GM18861 (cell line): ENCODE results near the gene TRAF3.
"Not testable (repeated sequence)": the region's sequence is repeated elsewhere in the genome, so short reads cannot be mapped to it uniquely, and the experiment has no call there.

ENCODE experiments used
- ATAC-seq: cut with Tn5 transposase; IDR thresholded peaks from one replicate; pipeline ENCODE4 v1.9.1; 2021; ENCODE audit not compliant: unreplicated experiment

TRAF3 gene

GRCh38 chr14:102883554-102883953, 106.3 kb downstream of the TRAF3 start:
- no peak for ATAC-seq

DNA sequence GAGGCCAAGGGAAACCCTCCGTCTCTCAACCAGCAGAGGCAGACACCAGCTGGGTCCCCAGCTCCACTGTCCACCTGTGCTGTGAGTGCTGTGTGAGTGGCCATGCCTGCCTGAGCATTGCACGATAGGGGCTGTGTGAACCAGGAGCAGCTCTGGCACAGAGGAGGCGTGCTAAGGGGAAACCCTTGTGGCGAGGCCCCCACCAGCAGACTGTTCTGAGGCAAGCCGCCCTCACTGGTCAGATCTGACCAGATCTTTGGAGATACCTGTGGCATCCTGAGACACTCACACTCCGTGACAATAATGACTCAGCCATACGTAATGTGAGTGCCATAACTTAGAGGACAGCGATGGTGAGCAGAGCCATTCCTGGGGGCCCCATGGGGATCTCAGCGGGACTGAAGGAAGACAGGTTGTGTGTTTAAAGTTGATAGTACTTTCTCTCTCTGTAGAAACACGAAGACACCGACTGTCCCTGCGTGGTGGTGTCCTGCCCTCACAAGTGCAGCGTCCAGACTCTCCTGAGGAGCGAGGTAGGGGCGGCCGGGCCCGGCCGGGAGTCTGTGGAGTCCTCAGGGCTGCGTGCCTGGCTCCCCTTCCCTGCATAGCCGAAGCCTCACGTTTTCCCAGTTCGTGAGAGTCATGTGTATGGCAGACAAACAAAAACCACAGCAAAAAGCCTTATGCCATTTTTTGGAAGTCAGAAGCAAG, 108.6 kb downstream of the TRAF3 start:
- no peak for ATAC-seq

DNA sequence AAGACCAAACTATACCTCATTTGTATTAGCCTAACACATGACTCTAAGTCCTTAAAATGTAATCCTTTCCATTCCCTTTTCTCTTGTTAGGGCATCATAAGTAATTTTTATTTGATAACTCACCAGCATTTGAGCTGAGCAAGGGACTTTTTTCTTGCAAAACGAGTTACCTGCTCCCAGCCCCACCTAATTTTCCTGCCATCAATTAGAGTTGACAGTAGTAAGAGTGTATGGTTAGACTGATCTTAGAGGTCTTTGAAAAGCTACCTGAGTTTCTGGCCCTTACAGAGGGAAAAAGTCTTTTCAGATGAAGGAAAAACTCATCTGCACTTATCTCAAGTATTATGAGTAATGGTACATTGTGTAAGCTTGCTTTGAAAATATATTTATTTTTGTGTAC, 111.5 kb downstream of the TRAF3 start:
- ATAC-seq = no peak

GRCh38 chr14:102889615-102890014, 112.4 kb downstream of the TRAF3 start:
- no peak for ATAC-seq

GRCh38 chr14:102891111-102891510, 113.9 kb downstream of the TRAF3 start:
- no peak for ATAC-seq

DNA sequence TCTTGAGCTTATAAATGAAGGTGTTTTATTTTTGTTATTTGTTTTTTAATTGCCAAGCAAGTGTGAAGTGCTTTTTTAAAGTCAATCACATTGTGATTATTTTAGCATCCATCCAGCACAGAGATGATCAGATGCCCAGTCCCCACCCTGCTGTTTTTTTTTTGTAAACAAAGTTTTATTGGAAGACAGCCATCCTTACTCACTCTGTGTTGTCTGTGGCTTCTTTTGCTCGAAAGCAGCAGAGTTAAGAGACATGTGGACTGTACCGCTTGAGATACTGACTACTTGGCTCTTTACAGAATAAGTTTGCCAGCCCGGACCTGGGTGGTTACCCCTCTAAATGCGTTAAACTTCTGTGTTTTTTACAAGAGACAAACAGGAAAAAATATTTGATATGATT, 114.3 kb downstream of the TRAF3 start:
- no peak for ATAC-seq

DNA sequence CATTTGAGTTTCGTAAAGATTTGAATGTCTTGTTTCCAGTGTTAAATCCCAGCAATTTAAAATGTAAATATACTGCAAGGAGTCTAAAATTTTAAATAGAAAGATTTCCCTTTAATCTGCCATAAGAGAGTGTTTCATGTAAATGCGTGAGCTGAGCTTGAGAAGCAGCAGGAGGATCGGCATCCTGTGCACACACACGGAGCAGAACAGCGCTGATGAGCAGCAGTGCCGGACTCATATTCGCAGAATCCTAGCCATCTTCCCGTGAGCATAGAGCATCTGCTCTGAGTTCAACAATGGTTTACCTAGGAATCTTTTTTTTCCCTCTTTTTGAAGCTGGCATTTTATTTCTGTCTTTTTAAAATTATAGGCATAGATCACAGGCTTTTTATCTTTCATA, 115.4 kb downstream of the TRAF3 start:
- ATAC-seq = no peak

DNA sequence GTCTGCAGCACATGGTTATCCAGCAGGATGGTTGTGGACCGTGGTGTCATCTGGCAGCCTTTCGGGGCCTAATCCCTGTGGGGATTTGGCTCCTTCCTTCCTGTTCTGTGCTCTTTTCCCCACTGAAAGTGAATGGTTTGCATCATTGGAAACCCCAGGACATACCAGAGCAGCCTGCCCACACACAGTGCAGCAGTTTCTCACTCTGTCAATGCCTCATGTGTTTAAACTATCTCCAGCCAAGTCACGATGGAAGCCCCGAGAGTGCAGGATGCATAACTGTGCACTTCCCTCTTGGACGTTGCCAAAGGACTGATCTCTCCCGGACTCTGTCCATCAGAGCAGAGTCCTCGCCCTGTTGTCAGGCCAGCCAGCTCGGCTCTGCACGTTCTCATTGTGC, 116.2 kb downstream of the TRAF3 start:
- no peak for ATAC-seq

DNA sequence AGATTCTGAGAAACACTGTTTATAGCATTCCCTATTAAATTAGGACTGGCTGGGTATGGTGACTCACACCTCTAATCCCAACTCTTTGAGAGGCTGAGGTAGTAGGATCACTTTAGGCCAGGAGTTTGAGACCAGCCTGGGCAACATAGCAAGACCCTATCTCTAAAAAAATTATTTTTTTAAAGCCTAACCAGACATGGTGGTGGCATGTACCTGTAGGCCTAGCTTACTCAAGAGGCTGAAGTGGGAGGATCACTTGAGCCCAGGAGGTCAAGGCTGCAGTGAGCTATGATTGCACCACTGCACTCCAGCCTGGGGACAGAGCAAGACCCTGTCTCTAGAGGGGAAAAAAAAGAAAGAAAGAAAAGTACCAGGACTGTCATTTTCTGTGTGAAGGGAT, 119.5 kb downstream of the TRAF3 start:
- ATAC-seq = not testable (repeated sequence)

- ATAC-seq = no peak
These were observed 120.2 kb downstream of the TRAF3 start for GRCh38 chr14:102897299-102898027.

- no peak for ATAC-seq
These were observed 121.0 kb downstream of the TRAF3 start for GRCh38 chr14:102898298-102898697.

- no peak for ATAC-seq
These were observed 121.7 kb downstream of the TRAF3 start for GRCh38 chr14:102898776-102899515.

- no peak for ATAC-seq
These were observed 122.3 kb downstream of the TRAF3 start for GRCh38 chr14:102899516-102899900.

GRCh38 chr14:102900631-102901571, 123.7 kb downstream of the TRAF3 start:
- ATAC-seq = peak; percentile 51

DNA sequence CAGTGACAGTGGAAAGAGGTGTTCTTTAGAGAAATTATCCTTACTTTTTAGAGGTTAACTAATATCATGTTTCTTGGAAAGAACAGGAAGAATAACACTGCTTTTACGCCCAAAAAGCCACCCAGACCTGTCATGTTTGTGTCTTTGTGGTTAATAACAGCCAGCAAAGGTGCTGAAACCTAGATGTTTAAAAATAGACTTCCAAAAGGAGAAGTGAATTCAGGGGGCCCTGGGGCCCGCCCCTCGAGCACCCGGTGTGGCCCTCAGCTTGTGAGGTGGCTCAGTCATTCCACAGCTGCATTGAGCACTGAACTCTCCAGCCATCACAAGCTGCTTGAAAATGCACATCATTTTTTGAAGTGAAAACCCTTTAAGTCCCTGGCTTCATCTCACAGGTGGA, 124.4 kb downstream of the TRAF3 start:
- peak; percentile 56 for ATAC-seq

GRCh38 chr14:102902086-102902485, 124.8 kb downstream of the TRAF3 start:
- ATAC-seq = no peak

DNA sequence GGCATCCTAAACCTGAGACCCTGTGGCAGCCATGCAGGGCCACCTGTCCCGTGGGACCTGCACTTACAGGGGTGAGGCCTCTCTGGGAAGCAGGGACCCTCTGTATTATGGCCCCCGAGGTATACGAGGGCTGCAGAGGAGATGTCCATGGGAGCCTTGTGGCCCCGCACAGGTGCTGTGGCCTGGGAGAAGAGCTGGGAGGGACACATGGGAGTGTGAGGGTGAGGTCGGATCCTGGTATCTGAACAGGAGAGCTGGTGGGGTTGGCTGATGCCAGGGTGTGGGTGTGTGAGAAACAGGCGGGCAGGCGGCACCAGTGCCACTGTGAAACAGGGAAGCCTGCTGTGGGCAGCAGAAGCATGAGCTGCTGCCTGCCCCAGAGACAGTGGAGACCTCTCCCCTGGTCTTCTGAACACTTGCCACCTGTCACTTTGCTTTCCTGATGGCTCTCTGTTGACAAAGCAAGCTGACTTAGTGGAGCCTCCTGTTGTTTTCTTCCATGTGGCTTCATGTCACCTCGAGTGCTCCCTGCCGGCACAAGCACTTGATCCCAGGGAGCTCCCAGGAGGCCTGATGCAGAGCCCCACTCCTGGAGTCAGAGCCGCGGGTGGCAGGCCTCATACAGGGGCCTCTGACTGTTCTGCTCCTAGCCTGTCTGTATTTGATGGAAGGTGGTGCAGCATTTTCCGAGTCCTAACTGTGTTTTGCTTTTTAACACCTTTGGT, 125.4 kb downstream of the TRAF3 start:
- ATAC-seq = no peak

DNA sequence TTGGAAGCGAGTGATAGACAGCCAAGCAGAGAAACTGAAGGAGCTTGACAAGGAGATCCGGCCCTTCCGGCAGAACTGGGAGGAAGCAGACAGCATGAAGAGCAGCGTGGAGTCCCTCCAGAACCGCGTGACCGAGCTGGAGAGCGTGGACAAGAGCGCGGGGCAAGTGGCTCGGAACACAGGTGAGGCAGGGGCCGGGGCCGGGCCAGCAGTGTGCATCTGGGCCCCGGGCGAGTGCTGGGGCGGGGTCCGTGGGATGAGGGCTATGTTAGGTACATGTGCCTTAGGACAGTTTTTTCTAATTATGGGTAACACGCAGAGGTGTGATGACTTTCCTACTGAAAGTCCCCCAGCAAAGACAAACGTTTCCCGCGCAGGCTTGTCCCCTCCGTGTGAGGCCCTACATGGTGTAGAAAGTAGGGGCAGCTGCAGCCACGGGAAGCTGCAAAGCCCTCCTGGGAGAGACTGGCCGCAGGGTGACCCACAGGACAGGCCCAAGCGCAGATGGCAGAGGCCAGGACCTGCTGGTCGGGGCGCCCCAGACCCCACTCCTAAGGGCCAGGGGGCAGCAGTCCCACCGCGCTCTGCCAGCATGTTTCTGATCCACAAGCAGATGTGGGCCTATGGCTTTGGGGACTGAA, 126.1 kb downstream of the TRAF3 start:
- ATAC-seq = no peak

DNA sequence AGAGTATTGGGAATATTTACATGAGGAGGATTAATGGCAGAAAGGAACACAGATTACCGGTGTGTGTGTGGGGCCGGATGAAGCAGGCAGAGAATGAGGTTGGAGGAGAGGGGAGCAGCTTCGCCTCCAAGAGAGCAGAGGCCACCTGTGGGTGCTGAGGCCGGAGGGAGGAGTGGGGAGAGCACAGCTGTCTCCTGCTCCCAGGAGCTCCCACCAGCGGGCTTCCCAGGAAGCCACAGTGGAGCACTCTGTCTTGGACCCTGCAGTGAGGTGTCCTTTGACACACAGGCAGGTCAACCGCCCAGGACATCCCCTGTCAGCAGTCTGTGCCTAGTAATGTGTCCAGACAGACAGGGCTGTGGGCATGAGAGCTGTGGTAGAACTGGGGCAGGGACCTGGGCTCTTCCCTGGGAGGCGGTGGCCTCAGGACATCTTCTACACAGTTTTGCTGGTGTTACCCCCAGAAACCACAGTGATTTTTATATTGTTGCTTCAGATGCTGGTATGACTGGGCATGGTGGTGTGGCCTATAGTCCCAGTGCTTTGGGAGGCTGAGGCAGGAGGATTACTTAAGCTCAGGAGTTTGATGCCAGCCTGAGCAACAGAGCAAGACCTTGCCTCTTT, 126.8 kb downstream of the TRAF3 start:
- no peak for ATAC-seq
